Activated B cell treated with CpG ODN at 0.5 μM for 24 hours (primary cell): ENCODE measurements around the gene AFF3. TPM values are rescaled to one million over a fixed set of nuclear protein-coding genes. Genes with fewer than 3 reads are reported as not detected.

Experiments
- ATAC-seq: fragments of 200-7000 bp; cut with Tn5 transposase; one replicate; pipeline ENCODE4 v1.10.0; 2021; ENCODE audit warnings: low read depth, mild to moderate bottlenecking, moderate library complexity
- CTCF ChIA-PET: fragments of 350-600 bp; sonication (Branson Sonifier 250); formaldehyde crosslinking; loops from one replicate; lab custom pipeline; 2021; ENCODE audit warnings: antibody characterized with exemption; lab: Charles Lee
- POLR2A ChIA-PET: fragments of 350-600 bp; sonication (Branson Sonifier 250); formaldehyde crosslinking; loops from one replicate; lab custom pipeline; 2021; ENCODE audit warnings: antibody characterized with exemption; lab: Charles Lee
- DNase-seq: peaks from one replicate; pipeline ENCODE4 v3.0.0; 2022
- H3K27ac Mint-ChIP-seq: one replicate; pipeline ENCODE4 v1.8.0; 2020; ENCODE audit warnings: mixed read lengths
- H3K27me3 Mint-ChIP-seq: one replicate; pipeline ENCODE4 v1.8.0; 2021; ENCODE audit warnings: mixed read lengths
- H3K36me3 Mint-ChIP-seq: one replicate; pipeline ENCODE4 v1.8.0; 2021; ENCODE audit warnings: low read depth, mixed read lengths
- H3K4me1 Mint-ChIP-seq: one replicate; pipeline ENCODE4 v1.8.0; 2021; ENCODE audit warnings: mixed read lengths
- H3K4me3 Mint-ChIP-seq: one replicate; pipeline ENCODE4 v1.8.0; 2020; ENCODE audit warnings: mild to moderate bottlenecking, mixed read lengths
- H3K9me3 Mint-ChIP-seq: one replicate; pipeline ENCODE4 v1.8.0; 2020; ENCODE audit warnings: mixed read lengths
- intact Hi-C: fragments of 100-400 bp; cut with micrococcal nuclease; formaldehyde crosslinking; loops from one replicate; pipeline ENCODE4 v1.15.1; 2024
- total RNA-seq: library from RNA; stranded (reverse); gene quantifications from 2 replicates; pipeline ENCODE4 v1.2.3, GENCODE V29; 2022
- TF ChIP-seq, protein P1 (sequence below): fragments of 200-600 bp; IDR thresholded peaks from one replicate; pipeline ENCODE4 v1.8.0; 2022; ENCODE audit warnings: antibody characterized with exemption, mild to moderate bottlenecking

The AFF3 gene
- total RNA-seq, 1 donor from 2014 or later, result 271 TPM

DNA sequence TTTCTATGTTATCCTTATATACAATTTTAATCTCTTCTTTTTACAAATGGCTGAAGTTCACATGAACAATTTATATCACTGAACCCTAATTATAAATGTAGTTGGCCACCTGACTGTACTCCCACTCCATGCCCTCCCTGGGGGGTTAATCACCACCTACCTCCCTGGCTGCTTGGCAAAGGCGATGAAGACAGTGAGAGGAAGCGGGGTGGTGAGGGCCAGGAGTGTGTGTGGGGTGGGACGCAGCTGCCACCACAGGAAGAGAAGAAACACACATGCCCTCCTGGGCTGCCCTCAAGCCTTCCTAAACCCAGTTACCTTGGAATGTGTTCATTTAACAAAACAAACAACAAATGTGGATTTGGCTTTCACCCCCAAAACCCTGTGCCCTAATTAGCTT, 565.6 kb downstream of the AFF3 start:
- Mint-ChIP-seq H3K4me3 (no peak overlapping the region), H3K9me3 (no peaks in the 10 kb centered on the region), H3K36me3 (peaks cover 82% of the 10 kb centered on the region), H3K27me3 (no peaks in the 10 kb centered on the region), H3K27ac (no peak overlapping the region), H3K4me1 (no peaks in the 10 kb centered on the region)
- intact Hi-C loops, result no loop called here
- ChIA-PET CTCF (interaction anchor here (0.6 kb wide), 1 partner anchor 674 kb away, joined by 3 read pairs; no protein-coding TSS in a partner anchor), POLR2A (no interaction called here)
- ATAC-seq, result no peak
- TF ChIP-seq, protein P1, sequence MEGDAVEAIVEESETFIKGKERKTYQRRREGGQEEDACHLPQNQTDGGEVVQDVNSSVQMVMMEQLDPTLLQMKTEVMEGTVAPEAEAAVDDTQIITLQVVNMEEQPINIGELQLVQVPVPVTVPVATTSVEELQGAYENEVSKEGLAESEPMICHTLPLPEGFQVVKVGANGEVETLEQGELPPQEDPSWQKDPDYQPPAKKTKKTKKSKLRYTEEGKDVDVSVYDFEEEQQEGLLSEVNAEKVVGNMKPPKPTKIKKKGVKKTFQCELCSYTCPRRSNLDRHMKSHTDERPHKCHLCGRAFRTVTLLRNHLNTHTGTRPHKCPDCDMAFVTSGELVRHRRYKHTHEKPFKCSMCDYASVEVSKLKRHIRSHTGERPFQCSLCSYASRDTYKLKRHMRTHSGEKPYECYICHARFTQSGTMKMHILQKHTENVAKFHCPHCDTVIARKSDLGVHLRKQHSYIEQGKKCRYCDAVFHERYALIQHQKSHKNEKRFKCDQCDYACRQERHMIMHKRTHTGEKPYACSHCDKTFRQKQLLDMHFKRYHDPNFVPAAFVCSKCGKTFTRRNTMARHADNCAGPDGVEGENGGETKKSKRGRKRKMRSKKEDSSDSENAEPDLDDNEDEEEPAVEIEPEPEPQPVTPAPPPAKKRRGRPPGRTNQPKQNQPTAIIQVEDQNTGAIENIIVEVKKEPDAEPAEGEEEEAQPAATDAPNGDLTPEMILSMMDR, result no peak
- DNase-seq, result no peak

DNA sequence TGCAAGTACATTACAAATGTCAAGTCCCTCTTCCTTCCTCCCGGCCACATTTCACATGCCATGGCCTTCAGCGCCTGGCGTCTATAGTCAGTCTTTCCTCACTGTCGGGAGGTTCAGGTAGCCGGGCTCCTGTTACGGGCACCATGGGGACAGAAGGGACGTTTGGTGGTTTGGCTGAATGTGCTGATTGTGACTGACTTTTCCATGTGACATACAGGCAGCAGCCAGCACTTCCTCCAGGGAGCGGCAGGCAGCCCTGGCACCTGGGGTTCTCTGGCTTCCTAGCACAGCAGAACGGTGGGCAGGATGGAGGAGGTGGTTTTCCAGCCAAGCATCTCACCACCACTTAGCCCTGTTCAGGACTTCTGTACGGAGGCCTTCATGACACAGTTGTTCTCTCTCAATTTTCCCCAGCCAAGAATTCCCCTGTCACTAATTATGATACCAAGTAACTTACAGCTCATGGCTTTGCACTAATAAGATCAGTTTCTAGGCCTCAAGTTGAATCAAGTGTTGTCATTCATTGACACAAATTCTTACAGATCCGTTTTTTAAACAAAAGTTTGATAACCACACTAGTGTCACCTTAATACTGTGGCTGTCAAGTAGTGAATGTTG, 568.6 kb downstream of the AFF3 start:
- no peak for ATAC-seq
- POLR2A ChIA-PET, result no interaction called here
- Mint-ChIP-seq H3K36me3 (peaks cover 85% of the 10 kb centered on the region), H3K4me3 (no peak overlapping the region), H3K4me1 (no peaks in the 10 kb centered on the region), H3K27ac (peak overlapping the region; percentile 27), H3K27me3 (no peaks in the 10 kb centered on the region), H3K9me3 (no peaks in the 10 kb centered on the region)
- TF ChIP-seq, protein P1, result no peak
- no peak for DNase-seq
- intact Hi-C loops, result no loop called here
- CTCF ChIA-PET, result interaction anchor here (1.1 kb wide), 1 partner anchor 15 kb away, joined by 3 read pairs; no protein-coding TSS in a partner anchor

DNA sequence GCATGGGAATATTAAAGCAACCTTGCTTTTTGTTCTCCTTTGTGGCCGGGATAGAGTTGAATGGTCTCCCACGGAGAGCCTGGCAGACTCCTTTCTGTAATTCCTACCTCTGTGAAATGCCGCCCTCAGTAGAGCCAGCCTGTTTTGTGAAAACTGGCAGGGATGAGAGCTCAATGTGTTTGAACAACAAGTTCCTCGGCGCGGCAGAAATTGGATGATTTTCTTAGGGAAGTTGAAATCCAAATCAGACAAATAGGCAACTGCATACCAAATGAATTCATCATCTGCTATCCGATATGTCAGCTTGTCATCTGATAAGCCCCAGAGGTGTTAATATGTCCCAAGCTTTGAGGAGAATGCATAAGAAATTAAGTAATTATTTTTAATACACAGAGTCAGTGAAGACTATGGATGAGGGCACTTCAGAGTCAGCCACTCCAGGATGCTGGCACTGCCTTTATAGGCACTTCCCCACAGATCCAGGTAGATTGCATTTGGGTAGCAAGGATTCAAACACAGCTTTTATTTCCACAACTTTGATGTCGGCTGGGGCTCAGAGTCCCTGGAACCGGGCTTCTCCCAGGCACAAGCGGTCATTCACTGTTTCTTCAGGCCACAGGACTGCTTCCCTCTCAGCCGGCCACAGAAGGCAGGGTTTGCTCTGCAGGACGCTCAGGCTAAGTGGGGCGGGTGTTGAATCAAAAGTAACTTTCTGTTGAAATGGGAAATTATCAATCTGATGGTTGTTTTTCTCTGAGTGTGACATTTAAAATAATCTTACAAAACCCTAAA, 569.8 kb downstream of the AFF3 start:
- Mint-ChIP-seq H3K4me3 (no peak overlapping the region), H3K9me3 (no peaks in the 10 kb centered on the region), H3K4me1 (no peaks in the 10 kb centered on the region), H3K27ac (no peak overlapping the region), H3K27me3 (no peaks in the 10 kb centered on the region), H3K36me3 (peaks cover 85% of the 10 kb centered on the region)
- intact Hi-C loops, result no loop called here
- POLR2A ChIA-PET, result no interaction called here
- CTCF ChIA-PET, result interaction anchor here (1.2 to 1.5 kb wide), 2 partner anchors 13 to 15 kb away, joined by 4 to 6 read pairs; no protein-coding TSS in a partner anchor
- DNase-seq (no peak), ATAC-seq (no peak)
- TF ChIP-seq, protein P1, result no peak

DNA sequence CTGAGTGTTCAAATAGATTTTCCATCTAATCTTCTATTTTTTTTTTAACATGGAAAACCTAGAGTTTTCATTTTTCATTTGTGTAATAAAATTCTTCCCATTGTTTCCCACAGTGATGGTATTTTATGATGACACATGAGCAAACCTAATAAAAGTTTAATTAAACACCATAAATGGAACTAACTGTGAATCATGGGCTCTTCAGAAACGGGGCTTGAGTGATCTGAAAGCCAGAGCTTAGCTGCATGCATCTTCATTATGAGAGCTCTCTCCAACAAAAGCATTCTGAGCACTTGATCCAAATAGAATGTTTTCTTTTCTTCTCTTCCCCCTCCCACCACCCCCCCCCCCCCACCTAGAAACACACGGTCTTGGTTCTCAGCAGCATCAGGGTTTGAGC, 570.4 kb downstream of the AFF3 start:
- H3K36me3 Mint-ChIP-seq, result peaks cover 84% of the 10 kb centered on the region
- H3K4me3 Mint-ChIP-seq, result no peak overlapping the region
- DNase-seq (no peak), ATAC-seq (no peak)
- POLR2A ChIA-PET, result no interaction called here
- no peaks in the 10 kb centered on the region for H3K4me1 Mint-ChIP-seq
- no peak overlapping the region for H3K27ac Mint-ChIP-seq
- H3K9me3 Mint-ChIP-seq, result no peaks in the 10 kb centered on the region
- TF ChIP-seq, protein P1, result no peak
- intact Hi-C loops, result no loop called here
- CTCF ChIA-PET, result interaction anchor here (1.2 to 1.8 kb wide), 3 partner anchors 12 to 14 kb away, joined by 4 to 11 read pairs (median 6); no protein-coding TSS in a partner anchor
- no peaks in the 10 kb centered on the region for H3K27me3 Mint-ChIP-seq

DNA sequence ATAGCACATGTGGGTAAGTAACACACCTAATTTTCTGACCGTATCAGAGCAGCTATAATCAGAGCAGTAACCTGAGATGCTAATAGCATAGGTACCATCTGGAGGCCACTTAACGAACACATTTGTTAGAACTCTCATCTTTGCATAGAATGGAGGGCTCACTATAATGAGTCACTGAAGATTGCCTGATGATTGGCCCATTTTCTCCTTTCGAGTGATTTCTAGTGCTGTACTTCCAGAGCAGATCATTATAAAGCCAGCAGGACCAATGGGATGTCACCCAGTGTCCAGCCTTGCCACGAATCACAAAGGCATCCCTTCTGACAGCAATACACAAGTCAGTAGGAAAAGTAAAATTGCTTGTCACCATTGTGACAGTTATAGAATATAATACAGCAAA, 570.9 kb downstream of the AFF3 start:
- Mint-ChIP-seq H3K27ac (no peak overlapping the region), H3K4me1 (no peaks in the 10 kb centered on the region), H3K36me3 (peaks cover 82% of the 10 kb centered on the region), H3K27me3 (no peaks in the 10 kb centered on the region), H3K4me3 (no peak overlapping the region), H3K9me3 (no peaks in the 10 kb centered on the region)
- POLR2A ChIA-PET, result no interaction called here
- intact Hi-C loops, result no loop called here
- CTCF ChIA-PET, result interaction anchor here (1.0 to 1.8 kb wide), 3 partner anchors 12 to 691 kb away, joined by 3 to 11 read pairs (median 6); no protein-coding TSS in a partner anchor
- TF ChIP-seq, protein P1, result no peak
- DNase-seq (no peak), ATAC-seq (no peak)
